H1 (cell line): ENCODE results near the gene IL1RAPL1. TPM values are rescaled to one million over a fixed set of nuclear protein-coding genes. Genes with fewer than 3 reads are reported as not detected.

Experiments
- CTCF ChIA-PET: fragments of 300-600 bp; sonication (Branson Sonifier 250); formaldehyde crosslinking; loops from one replicate; lab custom pipeline; 2021; ENCODE audit not compliant: partially characterized antibody; lab: Charles Lee
- POLR2A ChIA-PET: fragments of 300-600 bp; sonication (Branson Sonifier 250); formaldehyde crosslinking; loops from one replicate; lab custom pipeline; 2021; ENCODE audit warnings: inconsistent platforms; ENCODE audit not compliant: partially characterized antibody; lab: Charles Lee
- DNase-seq, 2 experiments: peaks; one replicate each; pipeline versions ENCODE4 v3.0.0 to v3.0.0-alpha.2; 2010 to 2022; ENCODE audit warnings: low spot score in 2 of 2, low read depth in 1 of 2, mixed read lengths in 1 of 2
- FAIRE-seq: peaks from 2 replicates; lab custom pipeline; 2011; peaks lifted over from hg19 to GRCh38; lab: Jason Lieb, UNC
- H2AFZ ChIP-seq: 2 replicates; pipeline ENCODE4 v1.8.1; 2012; ENCODE audit warnings: low read length, inconsistent platforms
- H2AK5ac ChIP-seq: 2 replicates; pipeline ENCODE4 v1.6.1; 2013; ENCODE audit warnings: low read depth, low read length
- H2BK120ac ChIP-seq: replicated peaks from 2 replicates; pipeline ENCODE3; 2013; ENCODE audit warnings: low read depth, low read length, inconsistent platforms
- H2BK12ac ChIP-seq: 2 replicates; pipeline ENCODE4 v1.6.1; 2013; ENCODE audit warnings: low read depth, low read length
- H2BK15ac ChIP-seq: 2 replicates; pipeline ENCODE4 v1.6.1; 2013; ENCODE audit warnings: low read length
- H2BK20ac ChIP-seq: 2 replicates; pipeline ENCODE4 v1.6.1; 2013; ENCODE audit warnings: low read length
- H2BK5ac ChIP-seq: 2 replicates; pipeline ENCODE4 v1.6.1; 2013; ENCODE audit warnings: low read depth, low read length
- H3K14ac ChIP-seq: 2 replicates; pipeline ENCODE4 v1.6.1; 2013; ENCODE audit warnings: inconsistent platforms; ENCODE audit not compliant: insufficient read length
- H3K18ac ChIP-seq: 2 replicates; pipeline ENCODE4 v1.6.1; 2013; ENCODE audit warnings: low read length; ENCODE audit errors: extremely low read depth
- H3K23ac ChIP-seq: 2 replicates; pipeline ENCODE4 v1.6.1; 2013; ENCODE audit warnings: inconsistent platforms; ENCODE audit not compliant: insufficient read length
- H3K23me2 ChIP-seq: 2 replicates; pipeline ENCODE4 v1.6.1; 2013; ENCODE audit warnings: low read depth, low read length
- H3K27ac ChIP-seq: 2 replicates; pipeline ENCODE4 v1.6.1; 2011; ENCODE audit warnings: low read depth, low read length, inconsistent platforms
- H3K27me3 ChIP-seq, 4 experiments: replicated peaks in 1 of 4; 1 replicate in 1 of 4; 2 replicates in 3 of 4; pipeline versions ENCODE4 v1.6.1 to v1.8.1; 2011 to 2013; ENCODE audit warnings: low read length in 3 of 4, mild to moderate bottlenecking in 3 of 4, inconsistent platforms in 2 of 4, mixed read lengths in 2 of 4, moderate library complexity in 1 of 4; ENCODE audit not compliant: control insufficient read depth in 3 of 4, insufficient read depth in 3 of 4; ENCODE audit errors: extremely low read depth in 1 of 4
- H3K36me3 ChIP-seq, 4 experiments: 2 replicates each; pipeline versions ENCODE4 v1.6.1 to v1.8.1; 2011 to 2013; ENCODE audit warnings: mild to moderate bottlenecking in 4 of 4, low read length in 3 of 4, moderate library complexity in 2 of 4, control low read depth in 1 of 4, inconsistent platforms in 1 of 4; ENCODE audit not compliant: insufficient read depth in 4 of 4, control insufficient read depth in 2 of 4
- H3K4ac ChIP-seq: replicated peaks from 2 replicates; pipeline ENCODE3; 2013; ENCODE audit warnings: low read length, low read depth, mixed read lengths, inconsistent platforms; ENCODE audit not compliant: insufficient read length
- H3K4me1 ChIP-seq, 4 experiments: replicated peaks in 1 of 4; 1 replicate in 1 of 4; 2 replicates in 3 of 4; pipeline versions ENCODE4 v1.6.1 to v1.8.1; 2011 to 2013; ENCODE audit warnings: low read length in 3 of 4, inconsistent platforms in 2 of 4, mixed read lengths in 1 of 4; ENCODE audit not compliant: insufficient read depth in 4 of 4, control insufficient read depth in 3 of 4
- H3K4me2 ChIP-seq, 2 experiments: 2 replicates each; pipeline versions ENCODE4 v1.6.1 to v1.8.1; 2011 to 2013; ENCODE audit warnings: low read depth in 2 of 2, low read length in 2 of 2, control low read depth in 1 of 2, inconsistent platforms in 1 of 2, mild to moderate bottlenecking in 1 of 2; ENCODE audit not compliant: insufficient read depth in 1 of 2
- H3K4me3 ChIP-seq, 4 experiments: fragments of 200-600, 300-600 bp in 1 of 4; sonication (generic), shearing (Covaris generic), sonication (Bioruptor Twin) in 1 of 4; 2 replicates each; pipeline versions ENCODE4 v1.5.1 to v1.8.1; 2011 to 2016; ENCODE audit warnings: low read length in 4 of 4, low read depth in 3 of 4, control low read depth in 2 of 4, inconsistent platforms in 2 of 4, mild to moderate bottlenecking in 2 of 4, mixed read lengths in 1 of 4, moderate library complexity in 1 of 4; ENCODE audit not compliant: insufficient read depth in 2 of 4; ENCODE audit errors: extremely low read depth in 1 of 4
- H3K56ac ChIP-seq: replicated peaks from 2 replicates; pipeline ENCODE3; 2013; ENCODE audit warnings: low read depth, mild to moderate bottlenecking, mixed read lengths, low read length, inconsistent platforms; ENCODE audit not compliant: insufficient read length
- H3K79me1 ChIP-seq: 2 replicates; pipeline ENCODE4 v1.6.1; 2013; ENCODE audit warnings: low read depth, low read length, control low read depth
- H3K79me2 ChIP-seq, 2 experiments: 2 replicates each; pipeline versions ENCODE4 v1.6.1 to v1.8.1; 2012 to 2013; ENCODE audit warnings: low read length in 2 of 2, mild to moderate bottlenecking in 2 of 2, inconsistent platforms in 1 of 2; ENCODE audit not compliant: insufficient read depth in 2 of 2, control insufficient read depth in 1 of 2
- H3K9ac ChIP-seq, 4 experiments: replicated peaks in 1 of 4; 1 replicate in 1 of 4; 2 replicates in 3 of 4; pipeline versions ENCODE4 v1.6.1 to v1.8.1; 2011 to 2013; ENCODE audit warnings: low read depth in 3 of 4, low read length in 3 of 4, control low read depth in 2 of 4, mild to moderate bottlenecking in 2 of 4, moderate library complexity in 2 of 4, inconsistent platforms in 1 of 4; ENCODE audit errors: extremely low read depth in 1 of 4
- H3K9me3 ChIP-seq, 2 experiments: 2 replicates each; pipeline versions ENCODE4 v1.6.1 to v1.8.1; 2012 to 2013; ENCODE audit warnings: mild to moderate bottlenecking in 2 of 2, moderate library complexity in 2 of 2, control low read depth in 1 of 2, inconsistent platforms in 1 of 2, low read depth in 1 of 2, low read length in 1 of 2, mixed read lengths in 1 of 2; ENCODE audit not compliant: insufficient read depth in 2 of 2
- H4K20me1 ChIP-seq, 2 experiments: replicated peaks in 1 of 2; 2 replicates each; pipeline versions ENCODE3 to v1.8.1; 2011 to 2013; ENCODE audit warnings: inconsistent platforms in 2 of 2, low read length in 2 of 2, mild to moderate bottlenecking in 1 of 2; ENCODE audit not compliant: insufficient read depth in 2 of 2, control insufficient read depth in 1 of 2
- H4K5ac ChIP-seq: 2 replicates; pipeline ENCODE4 v1.6.1; 2013; ENCODE audit warnings: low read length, low read depth, mixed read lengths, inconsistent platforms; ENCODE audit not compliant: insufficient read length
- H4K8ac ChIP-seq: 2 replicates; pipeline ENCODE4 v1.8.0; 2013; ENCODE audit warnings: mild to moderate bottlenecking, moderate library complexity, low read length, inconsistent platforms; ENCODE audit not compliant: insufficient read depth; ENCODE audit errors: extremely low read depth
- H4K91ac ChIP-seq: replicated peaks from 2 replicates; pipeline ENCODE3; 2013; ENCODE audit warnings: low read length, mixed read lengths, inconsistent platforms; ENCODE audit not compliant: insufficient read length
- ASH2L ChIP-seq: fragments of 200-600, 300-600 bp; sonication (generic); IDR thresholded peaks from one replicate; pipeline ENCODE4 v1.7.1; 2017; ENCODE audit warnings: low read length
- CHD2 ChIP-seq: IDR thresholded peaks from 2 replicates; pipeline ENCODE4 v1.6.1; 2012; ENCODE audit warnings: low read length, improper control_type of control experiment
- GABPA ChIP-seq: IDR thresholded peaks from 2 replicates; pipeline ENCODE4 v1.6.1; 2011; ENCODE audit warnings: mild to moderate bottlenecking, low read length, moderate library complexity, borderline replicate concordance; ENCODE audit not compliant: insufficient read depth
- HDAC2 ChIP-seq, 2 experiments: fragments of 300-600 bp in 1 of 2; sonication (generic) in 1 of 2; IDR thresholded peaks; 2 replicates each; pipeline ENCODE4 v1.6.1; 2011 to 2012; ENCODE audit warnings: low read depth in 2 of 2, low read length in 2 of 2, mild to moderate bottlenecking in 2 of 2, moderate library complexity in 2 of 2, borderline replicate concordance in 1 of 2, inconsistent platforms in 1 of 2
- KDM5A ChIP-seq: fragments of 200-600 bp; IDR thresholded peaks from 2 replicates; pipeline ENCODE4 v1.7.1; 2012; ENCODE audit warnings: mild to moderate bottlenecking, low read length, inconsistent platforms, mixed read lengths
- RBBP5 ChIP-seq: IDR thresholded peaks from 2 replicates; pipeline ENCODE4 v1.7.1; 2012; ENCODE audit warnings: low read depth, mild to moderate bottlenecking, inconsistent platforms, low read length, moderate library complexity, borderline replicate concordance
- SIX5 ChIP-seq: IDR thresholded peaks from 2 replicates; pipeline ENCODE4 v1.6.1; 2011; ENCODE audit warnings: mild to moderate bottlenecking, low read depth, low read length
- WGBS, 2 experiments: shearing (Covaris generic) in 1 of 2; methylation state at CpG; one replicate each; pipeline versions ENCODE4 v1.1.6 to v1.1.7; 2013 to 2015; ENCODE audit warnings: low lambda C conversion rate in 2 of 2, mixed read lengths in 2 of 2, inconsistent platforms in 1 of 2, low coverage in 1 of 2, missing lambda C conversion rate in 1 of 2; ENCODE audit not compliant: insufficient replicate concordance in 2 of 2, insufficient coverage in 1 of 2, insufficient read length in 1 of 2; ENCODE audit errors: extremely low coverage in 1 of 2, missing lambda C conversion rate in 1 of 2; 5-methylcytosine and 5-hydroxymethylcytosine counted together
- polyA plus RNA-seq, 7 experiments: library from polyadenylated mRNA; depleted of rRNA in 3 of 7; stranded (reverse) in 5 of 7; unstranded in 2 of 7; fragments of >200 nt in 5 of 7; fragments of 200-250 nt in 2 of 7; gene quantifications; 1 replicate in 5 of 7; 2 replicates in 1 of 7; 4 replicates in 1 of 7; pipeline versions ENCODE4 v1.2.1 to v1.2.3, GENCODE V29; 2011 to 2013; ENCODE audit warnings: missing spikeins in 2 of 7, mixed read lengths in 2 of 7
- total RNA-seq: library from RNA; stranded (reverse); fragmentation: NEBNext Ultra II Directional; extraction: Animal tissue kit (Norgen Biotek cat#: 25700); gene quantifications from 2 replicates; pipeline ENCODE4 v1.2.1, GENCODE V29; 2021
- TF ChIP-seq, protein P1 (sequence below), 3 experiments: IDR thresholded peaks; 1 replicate in 2 of 3; 2 replicates in 1 of 3; pipeline versions ENCODE4 v1.5.1 to v1.6.1; 2011; ENCODE audit warnings: low read length in 3 of 3, mild to moderate bottlenecking in 3 of 3, inconsistent platforms in 2 of 3, low read depth in 1 of 3, moderate library complexity in 1 of 3; ENCODE audit not compliant: insufficient read depth in 1 of 3; ENCODE audit errors: control extremely low read depth in 1 of 3

IL1RAPL1 gene
- total and polyA plus RNA-seq, 2 of the 8 experiments (the other 6 are each of a cell fraction or from before 2014, with no cell fraction given), result 0.11 to 0.35 TPM

DNA sequence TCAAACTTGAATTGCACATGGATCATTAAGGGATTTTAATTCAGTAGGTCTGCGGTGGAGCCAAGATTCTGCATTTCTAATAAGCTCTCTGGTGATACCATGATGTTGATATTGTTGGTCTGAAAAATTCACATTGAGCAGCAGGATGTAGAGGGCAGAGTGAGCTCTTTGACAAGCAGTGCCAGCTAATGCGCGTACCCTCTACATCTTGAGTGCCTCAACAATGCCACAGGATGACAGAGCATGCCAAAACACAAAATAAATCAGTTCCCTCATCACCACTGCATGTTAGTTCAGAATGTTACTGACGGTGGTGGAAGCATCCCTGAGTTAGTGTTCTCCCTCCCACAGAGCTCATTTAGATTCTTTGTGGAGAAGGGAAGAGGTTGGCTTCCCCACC is 23.5 kb downstream of the IL1RAPL1 start:
- H3K79me1 ChIP-seq, result no peaks in the 10 kb centered on the region
- H2BK12ac ChIP-seq, result no peak overlapping the region
- no peak overlapping the region for H4K5ac ChIP-seq
- no peak overlapping the region for H2BK15ac ChIP-seq
- no peak overlapping the region for H2AK5ac ChIP-seq
- FAIRE-seq (no peak), DNase-seq (no peak)
- 93% methylated on average over 4 of the region's 4 CpGs; no CpG with 5 or more reads in 1 of the 2 experiments for WGBS, 2 experiments
- no peak overlapping the region for H3K4ac ChIP-seq
- H3K4me2 ChIP-seq, result no peak overlapping the region
- no peaks in the 10 kb centered on the region for H4K20me1 ChIP-seq
- TF ChIP-seq RBBP5 (no peak), SIX5 (no peak), CHD2 (no peak), GABPA (no peak), ASH2L (no peak), KDM5A (no peak), HDAC2 (IDR thresholded peaks at IDR 0.05; ENCODE audit: borderline replicate concordance in 1 of 2, low read depth in 2 of 2, low read length in 2 of 2) (no peak)
- TF ChIP-seq, protein P1, sequence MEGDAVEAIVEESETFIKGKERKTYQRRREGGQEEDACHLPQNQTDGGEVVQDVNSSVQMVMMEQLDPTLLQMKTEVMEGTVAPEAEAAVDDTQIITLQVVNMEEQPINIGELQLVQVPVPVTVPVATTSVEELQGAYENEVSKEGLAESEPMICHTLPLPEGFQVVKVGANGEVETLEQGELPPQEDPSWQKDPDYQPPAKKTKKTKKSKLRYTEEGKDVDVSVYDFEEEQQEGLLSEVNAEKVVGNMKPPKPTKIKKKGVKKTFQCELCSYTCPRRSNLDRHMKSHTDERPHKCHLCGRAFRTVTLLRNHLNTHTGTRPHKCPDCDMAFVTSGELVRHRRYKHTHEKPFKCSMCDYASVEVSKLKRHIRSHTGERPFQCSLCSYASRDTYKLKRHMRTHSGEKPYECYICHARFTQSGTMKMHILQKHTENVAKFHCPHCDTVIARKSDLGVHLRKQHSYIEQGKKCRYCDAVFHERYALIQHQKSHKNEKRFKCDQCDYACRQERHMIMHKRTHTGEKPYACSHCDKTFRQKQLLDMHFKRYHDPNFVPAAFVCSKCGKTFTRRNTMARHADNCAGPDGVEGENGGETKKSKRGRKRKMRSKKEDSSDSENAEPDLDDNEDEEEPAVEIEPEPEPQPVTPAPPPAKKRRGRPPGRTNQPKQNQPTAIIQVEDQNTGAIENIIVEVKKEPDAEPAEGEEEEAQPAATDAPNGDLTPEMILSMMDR (IDR thresholded peaks at IDR 0.05; ENCODE audit: control extremely low read depth in 1 of 3, insufficient read depth in 1 of 3, low read depth in 1 of 3, low read length in 3 of 3), result no peak
- no peak overlapping the region for H2AFZ ChIP-seq
- no peaks in the 10 kb centered on the region for H3K27me3 ChIP-seq
- no peaks in the 10 kb centered on the region for H3K23me2 ChIP-seq
- H3K23ac ChIP-seq, result no peak overlapping the region
- no peaks in the 10 kb centered on the region for H3K36me3 ChIP-seq
- ChIA-PET CTCF (interaction anchor here (1.1 kb wide), 1 partner anchor 398 kb away, joined by 3 read pairs; no protein-coding TSS in a partner anchor), POLR2A (no interaction called here)
- no peaks in the 10 kb centered on the region for H3K79me2 ChIP-seq
- no peak overlapping the region for H3K56ac ChIP-seq
- no peak overlapping the region for H3K9ac ChIP-seq
- H2BK120ac ChIP-seq, result no peak overlapping the region
- H3K9me3 ChIP-seq, result no peaks in the 10 kb centered on the region
- H4K91ac ChIP-seq, result no peak overlapping the region
- H3K4me1 ChIP-seq, result no peaks in the 10 kb centered on the region
- no peak overlapping the region for H3K14ac ChIP-seq
- no peak overlapping the region for H2BK20ac ChIP-seq
- no peak overlapping the region for H3K4me3 ChIP-seq
- no peak overlapping the region for H3K27ac ChIP-seq
- H2BK5ac ChIP-seq, result no peak overlapping the region
- no peak overlapping the region for H3K18ac ChIP-seq
- H4K8ac ChIP-seq, result no peak overlapping the region
